NCI-H526 (cell line): ENCODE results near the gene UBE2E2.
"Not testable (repeated sequence)": the region's sequence is repeated elsewhere in the genome, so short reads cannot be mapped to it uniquely, and the experiment has no call there.

ENCODE experiments used
- DNase-seq, 2 experiments: peaks; one replicate each; lab custom pipeline; 2025; lab: John Stamatoyannopoulos, UW

UBE2E2 gene

GRCh38 chr3:23329471-23330105 is 126.5 kb downstream of the UBE2E2 start:
- no peak for DNase-seq

- no peak for DNase-seq
Observed at GRCh38 chr3:23330568-23330967, 127.4 kb downstream of the UBE2E2 start.

- no peak for DNase-seq
Observed at GRCh38 chr3:23331141-23331935, 128.2 kb downstream of the UBE2E2 start.

GRCh38 chr3:23333633-23334032 is 130.5 kb downstream of the UBE2E2 start:
- no peak for DNase-seq

- DNase-seq: not testable (repeated sequence)
Observed at GRCh38 chr3:23336853-23337252, 133.7 kb downstream of the UBE2E2 start.

GRCh38 chr3:23341147-23341838 is 138.2 kb downstream of the UBE2E2 start:
- no peak for DNase-seq

GRCh38 chr3:23342343-23342742 is 139.2 kb downstream of the UBE2E2 start:
- DNase-seq: no peak

- DNase-seq: no peak
Observed at GRCh38 chr3:23343509-23343908, 140.4 kb downstream of the UBE2E2 start.

GRCh38 chr3:23344886-23345285 is 141.8 kb downstream of the UBE2E2 start:
- no peak for DNase-seq

- DNase-seq: not testable (repeated sequence)
Observed at GRCh38 chr3:23349444-23349843, 146.3 kb downstream of the UBE2E2 start.

- no peak for DNase-seq
Observed at GRCh38 chr3:23356169-23356568, 153.0 kb downstream of the UBE2E2 start.

GRCh38 chr3:23356923-23357322 is 153.8 kb downstream of the UBE2E2 start:
- no peak for DNase-seq

GRCh38 chr3:23359116-23359515 is 156.0 kb downstream of the UBE2E2 start:
- no peak for DNase-seq

GRCh38 chr3:23365066-23365465 is 161.9 kb downstream of the UBE2E2 start:
- DNase-seq: no peak

GRCh38 chr3:23368731-23369130 is 165.6 kb downstream of the UBE2E2 start:
- DNase-seq: no peak

GRCh38 chr3:23372285-23372684 is 169.2 kb downstream of the UBE2E2 start:
- no peak for DNase-seq

- DNase-seq: no peak
Observed at GRCh38 chr3:23376516-23377248, 173.6 kb downstream of the UBE2E2 start.

GRCh38 chr3:23377928-23378672 is 175.0 kb downstream of the UBE2E2 start:
- DNase-seq: no peak

GRCh38 chr3:23383875-23384274 is 180.7 kb downstream of the UBE2E2 start:
- no peak for DNase-seq

- no peak for DNase-seq
Observed at GRCh38 chr3:23385327-23385726, 182.2 kb downstream of the UBE2E2 start.

GRCh38 chr3:23387286-23387918 is 184.3 kb downstream of the UBE2E2 start:
- no peak for DNase-seq
